ENCODE results near the gene PGAM5.

The PGAM5 gene

GRCh38 chr12:132720606-132721345 lies 10.1 kb downstream of the PGAM5 start:
- no peak for DNase-seq (ENCODE audit: low read depth, low spot score)

- DNase-seq (ENCODE audit: low read depth, low spot score) = no peak
Measured at GRCh38 chr12:132723015-132723763, 12.5 kb downstream of the PGAM5 start.

- no peak for DNase-seq (ENCODE audit: low read depth, low spot score)
Measured at GRCh38 chr12:132723764-132724140, 13.1 kb downstream of the PGAM5 start.

- DNase-seq (ENCODE audit: low read depth, low spot score) = no peak
Measured at GRCh38 chr12:132724506-132725241, 14.0 kb downstream of the PGAM5 start.

GRCh38 chr12:132726386-132726785 lies 15.7 kb downstream of the PGAM5 start:
- no peak for DNase-seq (ENCODE audit: low read depth, low spot score)

GRCh38 chr12:132727091-132727794 lies 16.6 kb downstream of the PGAM5 start:
- no peak for DNase-seq (ENCODE audit: low read depth, low spot score)

GRCh38 chr12:132728502-132728901 lies 17.9 kb downstream of the PGAM5 start:
- no peak for DNase-seq (ENCODE audit: low read depth, low spot score)

DNA sequence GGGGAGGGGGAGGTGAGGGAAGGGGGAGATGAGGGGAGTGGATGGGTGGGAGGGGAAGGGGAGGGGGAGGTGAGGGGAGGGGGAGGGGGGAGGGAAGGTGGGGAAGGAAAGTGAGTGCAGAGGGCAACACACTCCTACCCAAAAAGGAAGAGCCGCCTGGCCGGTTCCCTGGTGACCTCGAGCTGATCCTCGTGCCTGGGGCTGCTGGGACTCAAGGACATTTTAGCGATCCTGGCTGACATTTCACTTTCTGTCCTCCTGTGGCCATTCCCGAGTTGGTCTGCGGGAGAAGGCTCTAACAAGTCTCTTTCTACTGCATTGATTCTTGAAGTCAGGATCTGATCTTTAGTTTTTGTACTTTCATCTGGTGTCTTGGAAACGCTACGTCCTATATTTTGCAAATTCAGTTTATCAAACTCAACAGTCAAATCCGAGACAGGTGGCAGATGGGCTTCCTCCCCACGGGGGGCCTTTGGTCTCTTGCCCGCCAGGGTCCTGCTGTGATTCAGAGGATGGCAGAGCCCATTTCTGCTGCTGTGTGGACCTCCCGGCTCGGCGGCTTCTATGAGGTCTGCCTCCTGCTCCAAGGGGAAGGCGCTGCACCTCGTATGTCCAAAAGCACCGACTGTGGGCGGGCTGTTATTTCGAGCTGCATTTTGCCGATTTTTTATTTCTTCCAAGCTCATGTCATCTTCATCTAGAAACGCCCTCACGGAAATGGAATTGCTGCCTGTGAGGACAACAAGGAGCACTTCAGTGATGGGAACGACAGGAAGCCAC lies 19.1 kb downstream of the PGAM5 start:
- no peak for DNase-seq (ENCODE audit: low read depth, low spot score)

DNA sequence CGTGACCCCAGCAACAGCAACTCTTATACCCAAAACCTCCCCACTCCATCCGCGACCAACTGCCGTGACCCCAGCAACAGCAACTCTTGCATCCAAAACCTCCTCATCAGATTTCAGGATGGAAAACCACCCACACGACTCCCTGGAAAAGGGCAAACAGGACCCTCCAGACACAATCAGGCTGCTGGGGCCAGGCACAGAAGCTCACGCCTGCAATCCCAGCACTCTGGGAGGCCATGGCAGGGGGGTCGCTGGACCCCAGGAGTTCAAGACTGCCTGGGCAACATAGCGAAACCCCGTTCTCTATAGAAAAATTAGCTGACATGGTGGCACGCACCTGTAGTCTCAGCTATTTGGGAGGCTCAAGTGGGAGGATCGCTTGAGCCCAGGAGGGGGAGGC lies 19.7 kb downstream of the PGAM5 start:
- DNase-seq (ENCODE audit: low read depth, low spot score) = no peak

- no peak for DNase-seq (ENCODE audit: low read depth, low spot score)
Measured at GRCh38 chr12:132731574-132731973, 20.9 kb downstream of the PGAM5 start.

GRCh38 chr12:132734206-132734605 lies 23.6 kb downstream of the PGAM5 start:
- peak; percentile 97 for DNase-seq (ENCODE audit: low read depth, low spot score)

GRCh38 chr12:132735496-132735895 lies 24.9 kb downstream of the PGAM5 start:
- DNase-seq (ENCODE audit: low read depth, low spot score) = no peak

DNA sequence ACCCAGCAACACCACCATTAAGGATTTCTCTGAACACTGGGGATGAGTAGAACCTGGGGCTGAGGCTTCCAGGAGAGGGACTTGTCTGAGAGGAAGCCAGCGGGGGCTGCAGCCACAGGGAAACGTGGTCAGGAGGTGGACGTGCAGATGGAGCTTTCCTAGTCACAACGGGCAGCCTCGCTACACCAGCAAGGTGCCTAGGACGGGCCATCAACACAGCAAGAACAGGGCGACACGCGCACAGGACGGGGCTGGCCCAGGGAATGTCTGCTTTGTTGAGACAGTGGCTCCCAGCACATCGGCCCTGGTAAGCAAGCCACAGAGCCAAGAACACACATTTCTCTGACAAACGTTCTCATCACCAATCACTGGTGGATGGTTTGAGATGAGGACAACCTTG lies 25.7 kb downstream of the PGAM5 start:
- no peak for DNase-seq (ENCODE audit: low read depth, low spot score)

DNA sequence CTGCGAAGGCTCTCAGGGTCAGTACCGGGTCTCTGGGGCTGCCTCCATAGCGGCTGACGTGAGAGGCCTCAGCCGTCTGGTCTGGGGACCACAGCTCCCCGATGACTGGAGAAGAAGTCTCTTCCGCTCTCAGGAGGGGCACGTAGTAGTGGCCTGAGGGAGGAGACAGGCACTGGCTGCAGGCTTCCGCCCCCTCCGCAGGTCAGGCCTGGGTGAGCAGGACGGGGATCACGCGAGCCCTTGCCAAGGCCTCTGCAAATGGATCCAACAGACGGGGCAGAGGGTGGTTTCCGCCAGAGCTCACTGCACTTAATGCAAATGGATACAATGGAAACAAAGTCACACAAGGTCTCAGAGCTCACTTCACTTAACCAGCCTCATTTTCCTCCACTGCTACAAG lies 26.3 kb downstream of the PGAM5 start:
- DNase-seq (ENCODE audit: low read depth, low spot score) = no peak

- no peak for DNase-seq (ENCODE audit: low read depth, low spot score)
Measured at GRCh38 chr12:132739600-132740312, 29.1 kb downstream of the PGAM5 start.

DNA sequence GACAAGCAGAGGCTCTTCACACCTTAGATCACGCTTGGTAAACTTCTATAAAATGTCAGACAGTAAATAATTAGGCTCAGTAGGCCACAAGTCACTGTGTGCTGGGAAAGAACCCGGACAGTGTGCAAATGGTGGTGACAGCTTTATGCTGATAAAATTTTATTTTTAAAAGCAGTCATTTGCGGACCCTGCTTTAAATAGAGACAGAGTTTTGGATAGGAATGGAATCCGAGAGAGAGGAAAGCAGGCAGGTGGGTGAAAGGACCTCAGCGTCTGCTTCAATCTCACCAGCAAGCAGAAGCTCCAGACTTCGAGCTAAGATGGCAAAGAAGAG lies 29.6 kb downstream of the PGAM5 start:
- no peak for DNase-seq (ENCODE audit: low read depth, low spot score)

GRCh38 chr12:132740652-132741051 lies 30.0 kb downstream of the PGAM5 start:
- no peak for DNase-seq (ENCODE audit: low read depth, low spot score)

DNA sequence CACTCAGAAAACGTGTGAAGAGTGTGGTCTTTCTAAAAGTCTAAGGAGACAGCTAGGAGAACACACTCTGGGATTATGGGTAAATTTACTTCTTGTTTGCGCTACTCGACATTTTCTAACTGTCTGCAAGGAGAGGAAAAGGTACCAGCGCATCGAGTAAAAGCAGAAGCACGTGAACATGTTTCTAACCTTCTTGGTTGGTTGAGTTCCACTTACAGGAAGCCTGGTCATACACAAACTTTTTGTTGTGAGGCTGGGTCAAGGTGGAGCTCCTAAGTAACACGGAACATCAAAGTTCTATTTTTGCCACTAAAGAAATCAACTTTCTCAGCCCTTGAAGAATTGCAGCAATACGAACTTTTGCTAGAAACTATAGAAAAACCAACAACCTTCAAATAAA lies 31.0 kb downstream of the PGAM5 start:
- DNase-seq (ENCODE audit: low read depth, low spot score) = no peak

GRCh38 chr12:132743831-132744230 lies 33.2 kb downstream of the PGAM5 start:
- DNase-seq (ENCODE audit: low read depth, low spot score) = no peak

DNA sequence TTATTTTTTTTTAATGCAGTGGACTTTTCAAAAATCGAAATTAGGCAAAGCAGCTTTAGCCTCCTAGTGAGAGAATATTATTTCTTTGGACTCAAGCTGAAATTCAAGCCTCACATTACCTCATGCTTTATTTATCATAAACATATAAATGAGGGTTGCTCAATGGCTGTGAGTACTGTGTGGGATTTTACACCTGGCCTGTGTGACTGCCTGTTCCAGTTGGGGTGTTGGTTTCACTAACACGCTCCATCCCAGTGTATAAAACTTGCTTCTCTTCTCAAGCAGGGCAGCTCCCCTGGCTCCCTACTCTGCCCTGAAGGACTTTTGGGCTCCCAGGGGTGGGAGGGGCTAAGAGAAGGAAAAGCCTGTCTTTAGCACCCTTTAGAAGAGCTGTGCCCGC lies 36.0 kb downstream of the PGAM5 start:
- no peak for DNase-seq (ENCODE audit: low read depth, low spot score)

DNA sequence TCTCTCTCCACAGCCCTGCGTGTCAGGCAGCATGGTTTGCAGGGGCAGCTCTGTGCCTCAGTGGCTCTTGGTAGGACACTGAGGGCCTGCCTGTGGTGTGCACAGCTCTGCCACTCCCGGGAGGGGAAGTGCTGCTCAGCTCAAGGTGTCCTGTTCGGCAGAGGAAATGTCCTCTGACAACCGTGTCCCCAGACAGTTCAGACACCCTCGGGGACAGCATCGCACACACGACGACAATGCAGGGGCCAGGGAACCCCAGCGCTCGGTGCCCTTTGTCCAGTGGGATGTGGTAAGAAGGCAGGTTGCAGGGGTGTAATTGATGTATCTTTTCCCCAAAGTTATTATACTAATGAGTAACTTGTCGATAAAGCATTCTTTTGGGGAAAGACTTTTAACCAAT lies 36.8 kb downstream of the PGAM5 start:
- no peak for DNase-seq (ENCODE audit: low read depth, low spot score)
